NCI-H1105 treated with DMSO at 0.1 percent for 48 hours (cell line): ENCODE results near the gene GOLGA8K.
"Not testable (repeated sequence)": the region's sequence is repeated elsewhere in the genome, so short reads cannot be mapped to it uniquely, and the experiment has no call there.

Source experiments
- DNase-seq: peaks from one replicate; lab custom pipeline; 2025; lab: John Stamatoyannopoulos, UW

Gene GOLGA8K, protein sequence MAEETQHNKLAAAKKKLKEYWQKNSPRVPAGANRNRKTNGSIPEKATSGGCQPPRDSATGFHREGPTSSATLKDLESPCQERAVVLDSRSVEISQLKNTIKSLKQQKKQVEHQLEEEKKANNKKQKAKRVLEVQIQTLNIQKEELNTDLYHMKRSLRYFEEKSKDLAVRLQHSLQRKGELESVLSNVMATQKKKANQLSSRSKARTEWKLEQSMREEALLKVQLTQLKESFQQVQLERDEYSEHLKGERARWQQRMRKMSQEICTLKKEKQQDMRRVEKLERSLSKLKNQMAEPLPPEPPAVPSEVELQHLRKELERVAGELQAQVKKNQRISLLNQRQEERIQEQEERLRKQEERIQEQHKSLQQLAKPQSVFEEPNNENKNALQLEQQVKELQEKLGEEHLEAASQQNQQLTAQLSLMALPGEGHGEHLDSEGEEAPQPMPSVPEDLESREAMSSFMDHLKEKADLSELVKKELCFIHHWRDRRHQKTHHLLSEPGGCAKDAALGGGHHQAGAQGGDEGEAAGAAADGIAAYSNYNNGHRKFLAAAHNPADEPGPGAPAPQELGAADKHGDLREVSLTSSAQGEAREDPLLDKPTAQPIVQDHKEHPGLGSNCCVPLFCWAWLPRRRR

DNA sequence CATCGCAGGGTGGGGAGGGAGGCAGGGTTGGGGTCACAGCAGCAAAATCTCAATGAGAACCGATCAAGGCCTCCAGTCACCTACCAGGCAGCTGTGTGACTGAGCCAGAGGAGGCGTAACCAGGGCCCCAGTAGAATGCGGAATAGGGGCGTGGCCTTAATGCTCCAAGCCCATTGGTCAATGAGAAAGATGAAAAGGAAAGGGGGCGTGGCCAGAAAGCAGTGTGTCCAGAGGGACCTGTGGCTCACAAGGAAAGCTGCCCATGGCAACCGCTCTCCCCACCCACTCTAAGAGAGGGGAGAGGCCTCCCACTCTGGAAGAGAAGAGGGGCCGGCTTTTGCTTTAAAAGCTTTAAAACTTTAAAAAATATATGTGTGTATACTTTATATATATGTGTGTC is at the start of gene GOLGA8K:
Gene GOLGA8K (minus strand): TSS at position 101 of the 400 bp plus-strand sequence. CDS start 98 bp downstream, at position 3.
- not testable (repeated sequence) for DNase-seq

DNA sequence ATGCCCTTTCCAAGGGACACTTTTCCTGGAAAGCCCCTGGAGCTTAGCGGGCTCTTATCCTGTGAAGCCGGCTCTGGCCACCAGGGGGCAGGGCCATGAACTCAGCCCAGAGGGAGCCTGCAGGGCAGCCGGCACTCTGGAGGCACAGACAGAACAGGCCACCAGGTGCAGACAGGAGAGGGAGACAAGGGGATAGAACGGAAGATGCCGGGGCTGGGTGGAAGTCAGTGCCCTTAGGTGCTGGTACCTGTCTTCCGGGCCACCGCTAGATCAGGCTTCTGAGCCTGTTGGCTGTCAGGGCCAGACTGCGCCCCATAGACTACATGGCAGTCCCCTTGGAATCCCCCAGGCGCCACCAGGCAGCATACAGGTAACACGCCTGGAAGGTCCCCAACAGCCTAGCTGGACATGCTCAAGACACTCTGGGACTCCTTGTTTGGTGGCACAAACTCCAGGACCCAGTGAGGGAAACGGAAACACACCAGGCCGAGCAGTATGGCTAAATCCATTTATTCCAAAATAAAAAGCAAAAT is 37.4 kb upstream of the GOLGA8K start:
- not testable (repeated sequence) for DNase-seq

DNA sequence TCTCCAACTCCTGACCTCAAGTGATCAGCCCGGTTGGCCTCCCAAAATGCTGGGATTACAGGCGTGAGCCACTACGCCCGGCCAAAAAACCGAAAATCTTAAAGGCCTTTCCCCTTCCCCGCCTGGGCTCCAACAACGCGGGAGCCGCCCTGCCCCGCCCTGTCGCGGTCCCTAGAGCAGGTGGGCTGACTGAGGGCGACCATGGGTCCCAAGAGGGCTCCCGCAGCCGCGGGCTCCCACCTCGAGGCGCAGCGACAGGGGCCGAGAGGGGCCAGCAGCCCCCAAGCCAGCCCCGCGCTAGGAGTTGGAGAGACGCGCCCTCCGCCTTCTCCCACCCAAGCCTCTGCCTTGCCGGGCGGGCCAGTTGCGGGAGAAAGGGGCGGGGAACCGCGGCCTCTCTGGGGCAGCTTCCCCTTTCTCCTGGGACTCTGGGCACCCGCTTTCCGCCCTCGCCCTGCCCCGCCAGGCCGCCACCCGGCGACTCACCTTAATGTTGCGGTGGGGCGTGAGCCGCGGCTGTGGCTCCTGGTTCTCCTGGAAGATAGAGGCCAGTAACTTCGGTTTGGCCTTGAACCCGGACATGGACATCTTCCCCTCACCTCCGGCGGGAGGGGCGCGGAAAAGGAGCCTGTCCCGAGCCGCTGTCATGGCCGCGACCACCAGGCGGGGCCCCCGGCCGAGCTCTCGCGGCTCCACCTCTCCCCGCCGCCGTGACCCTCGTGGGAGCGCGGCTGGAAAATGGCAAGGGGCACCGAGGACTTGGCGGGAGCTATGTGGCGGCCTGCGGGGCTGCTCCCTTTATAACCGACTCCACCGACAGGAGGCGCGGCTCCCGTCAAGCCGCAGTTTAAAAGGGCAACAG is 31.2 kb upstream of the GOLGA8K start:
- not testable (repeated sequence) for DNase-seq

DNA sequence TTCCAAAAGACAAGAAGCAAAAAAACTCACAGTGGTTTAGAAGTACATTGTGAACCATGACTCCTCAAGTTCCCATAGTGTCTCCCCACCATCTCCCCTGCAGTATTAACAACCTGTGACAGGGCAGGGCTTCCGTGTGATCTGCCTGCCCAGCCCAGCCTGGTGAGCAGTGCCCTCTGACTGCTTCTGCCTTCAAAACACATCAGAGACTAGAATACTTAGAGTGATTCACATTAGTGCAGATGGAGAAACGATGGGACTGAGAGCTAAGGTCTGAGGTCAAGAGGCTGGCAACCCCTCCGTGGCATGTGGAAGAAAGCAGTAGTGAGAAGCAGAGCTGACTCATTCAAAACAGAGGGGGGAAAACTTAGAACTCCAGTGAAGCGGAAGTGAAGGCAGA is 24.5 kb upstream of the GOLGA8K start:
- not testable (repeated sequence) for DNase-seq

DNA sequence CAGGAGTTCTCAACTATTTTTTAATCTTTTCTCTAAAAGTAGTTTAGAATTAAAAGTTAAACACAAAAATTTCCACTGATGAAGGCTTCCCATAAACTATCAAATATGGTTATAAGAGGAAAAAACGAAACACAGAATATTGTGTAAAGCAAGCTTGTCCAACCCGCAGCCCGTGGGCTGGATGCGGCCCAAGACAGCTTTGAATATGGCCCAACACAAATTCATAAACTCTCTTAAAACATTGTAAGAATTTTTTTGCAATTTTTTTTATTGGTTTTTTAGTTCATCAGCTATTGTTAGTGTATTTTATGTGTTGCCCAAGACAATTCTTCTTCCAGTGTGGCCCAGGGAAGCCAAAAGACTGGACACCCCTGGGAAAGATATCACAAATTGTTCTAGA is 23.4 kb upstream of the GOLGA8K start:
- DNase-seq, result not testable (repeated sequence)

DNA sequence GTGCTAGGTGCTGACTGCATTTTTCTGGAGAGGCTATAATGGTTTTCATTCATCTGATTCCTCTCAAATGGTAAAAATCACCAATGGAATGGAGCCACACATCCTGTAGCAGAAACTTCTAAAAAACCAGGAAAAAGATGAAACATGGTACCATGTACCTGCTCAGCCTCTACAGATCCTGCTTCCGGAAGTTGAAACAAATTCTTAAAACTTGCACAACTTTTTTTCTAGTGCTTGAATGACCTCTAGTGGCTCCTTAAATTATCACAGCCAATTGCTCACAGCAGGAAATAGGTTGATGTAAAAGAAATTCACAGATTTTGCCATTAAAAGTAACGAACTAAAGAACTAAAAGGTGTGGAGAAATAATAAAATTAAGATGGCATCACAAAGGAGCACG is 4.8 kb upstream of the GOLGA8K start:
- not testable (repeated sequence) for DNase-seq

DNA sequence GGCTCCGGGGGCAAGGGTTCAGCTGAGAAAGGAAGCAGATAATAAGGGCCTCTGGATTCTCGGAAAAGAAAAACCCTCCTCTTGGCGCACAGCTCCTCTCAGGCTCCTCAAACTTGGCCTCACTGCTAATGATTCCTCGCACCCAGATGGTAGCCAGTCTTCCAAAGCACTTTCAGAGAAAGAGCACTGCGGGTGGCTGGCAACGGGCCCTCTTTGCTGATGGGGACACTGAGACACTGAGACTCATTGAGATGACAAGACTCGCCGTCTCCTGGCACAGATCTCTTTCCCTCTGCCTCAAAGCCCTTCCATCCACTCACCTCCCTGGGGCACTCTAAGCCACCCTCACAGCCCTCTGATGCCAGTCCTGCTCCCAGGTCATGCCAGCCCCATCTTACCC is 6.6 kb downstream of the GOLGA8K start:
- not testable (repeated sequence) for DNase-seq

DNA sequence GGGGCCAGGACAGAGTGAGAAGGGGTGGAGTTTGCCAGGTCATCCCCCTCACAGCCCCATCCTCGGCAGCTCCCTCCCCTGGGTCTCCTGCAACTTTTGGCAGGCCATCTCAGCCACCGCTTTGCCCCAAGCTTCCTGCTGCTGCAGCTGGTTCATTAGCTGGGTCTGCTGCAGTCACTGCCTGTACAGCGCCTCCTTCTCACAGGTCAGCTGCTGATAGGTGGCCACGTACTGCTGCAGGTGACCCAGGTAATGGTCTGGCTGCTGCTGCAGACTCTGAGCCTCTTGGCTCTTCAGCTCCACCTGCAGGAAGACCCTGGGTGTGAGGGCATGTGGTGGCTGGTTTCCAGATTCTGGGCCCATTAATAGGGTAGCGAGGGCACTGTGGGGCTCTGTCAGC is 8.3 kb downstream of the GOLGA8K start:
- not testable (repeated sequence) for DNase-seq

DNA sequence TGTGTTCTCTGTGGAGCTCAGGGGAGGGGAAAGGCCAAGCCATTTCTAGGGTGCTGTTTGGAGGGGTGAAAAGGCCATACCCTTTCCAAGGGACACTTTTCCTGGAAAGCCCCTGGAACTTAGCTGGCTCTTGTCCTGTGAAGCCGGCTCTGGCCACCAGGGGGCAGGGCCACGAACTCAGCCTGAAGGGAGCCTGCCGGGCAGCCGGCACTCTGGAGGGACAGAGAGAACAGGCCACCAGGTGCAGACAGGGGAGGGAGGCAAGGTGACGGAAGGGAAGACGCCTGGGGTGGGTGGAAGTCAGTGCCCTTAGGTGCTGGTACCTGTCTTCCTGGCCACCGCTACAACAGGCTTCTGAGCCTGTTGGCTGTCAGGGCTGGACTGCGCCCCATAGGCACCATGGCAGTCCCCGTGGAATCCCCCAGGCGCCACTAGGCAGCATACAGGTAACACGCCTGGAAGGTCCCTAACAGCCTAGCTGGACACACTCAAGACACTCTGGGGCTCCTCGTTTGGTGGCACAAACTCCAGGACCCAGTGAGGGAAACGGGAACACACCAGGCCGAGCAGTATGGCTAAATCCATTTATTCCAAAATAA is 14.9 kb downstream of the GOLGA8K start:
- not testable (repeated sequence) for DNase-seq

DNA sequence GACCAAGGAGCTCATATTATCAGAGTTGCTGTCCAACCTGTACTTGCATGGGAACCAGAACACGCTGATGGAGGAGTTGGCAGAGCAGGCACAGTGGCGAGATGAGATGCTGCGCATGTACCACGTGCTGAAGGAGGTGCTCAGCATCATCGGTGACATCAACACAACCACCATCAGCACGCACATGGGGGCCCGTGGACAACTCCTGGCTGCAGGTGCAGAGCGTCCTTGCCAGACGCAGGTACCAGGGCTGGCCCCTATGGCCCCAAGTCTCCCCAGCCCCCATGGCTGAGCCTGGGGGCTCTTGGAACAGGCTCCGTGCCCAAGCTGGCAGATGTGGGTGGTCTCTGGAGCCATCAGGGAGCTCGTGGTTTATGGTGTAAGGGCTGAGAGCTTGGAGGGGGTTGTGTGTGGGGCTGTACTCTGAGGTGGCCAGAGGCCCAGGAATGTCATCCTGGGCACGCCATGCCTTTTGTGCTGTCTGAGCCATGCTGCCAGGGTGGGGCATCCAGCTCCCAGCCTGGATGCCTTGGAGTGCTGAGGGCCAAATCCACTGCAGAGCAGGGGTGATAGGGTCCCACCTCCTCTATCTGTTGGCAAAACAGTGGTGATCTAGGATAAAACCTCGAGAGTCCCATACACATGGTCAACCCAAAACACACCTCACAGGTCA is 17.1 kb downstream of the GOLGA8K start:
- not testable (repeated sequence) for DNase-seq

DNA sequence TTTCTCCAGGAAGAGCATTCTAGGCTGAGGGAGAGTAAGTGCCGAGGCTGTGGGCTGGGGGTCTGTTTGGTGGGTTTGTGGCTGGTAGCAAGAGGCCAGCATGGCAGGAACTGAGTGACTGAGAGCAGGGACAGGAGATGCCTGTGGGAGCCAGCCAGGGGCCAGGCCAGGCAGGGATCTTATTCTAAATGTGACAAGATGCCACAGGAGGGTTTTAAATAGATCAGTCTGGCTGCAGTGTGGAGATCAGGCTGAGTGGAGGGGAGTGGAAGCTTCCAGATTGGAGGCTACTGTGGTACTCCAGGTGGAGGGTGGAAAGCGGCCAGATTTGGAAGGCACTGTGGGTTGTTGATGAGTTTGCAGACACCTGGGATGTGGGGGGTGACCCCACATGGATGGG is 28.9 kb downstream of the GOLGA8K start:
- not testable (repeated sequence) for DNase-seq

DNA sequence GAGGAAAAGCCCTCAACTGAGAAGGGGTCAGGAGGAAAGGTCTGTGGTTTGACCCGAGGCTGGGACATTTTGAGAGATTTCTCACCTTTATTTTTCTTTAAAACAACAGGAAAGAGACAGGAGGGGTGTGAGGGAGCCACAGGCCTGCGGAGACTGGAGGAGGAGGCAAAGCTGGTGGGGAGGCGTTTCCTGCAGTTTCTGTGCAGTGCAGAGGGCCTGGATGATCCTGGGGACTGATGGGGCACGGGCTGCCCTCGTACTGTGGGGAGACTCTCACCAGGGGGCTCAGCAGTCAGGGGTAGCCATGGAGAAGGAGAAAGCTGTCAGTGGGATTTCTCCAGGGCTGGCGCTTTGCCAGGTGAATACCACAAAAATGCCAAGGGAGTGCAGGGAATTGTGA is 29.4 kb downstream of the GOLGA8K start:
- DNase-seq, result not testable (repeated sequence)

DNA sequence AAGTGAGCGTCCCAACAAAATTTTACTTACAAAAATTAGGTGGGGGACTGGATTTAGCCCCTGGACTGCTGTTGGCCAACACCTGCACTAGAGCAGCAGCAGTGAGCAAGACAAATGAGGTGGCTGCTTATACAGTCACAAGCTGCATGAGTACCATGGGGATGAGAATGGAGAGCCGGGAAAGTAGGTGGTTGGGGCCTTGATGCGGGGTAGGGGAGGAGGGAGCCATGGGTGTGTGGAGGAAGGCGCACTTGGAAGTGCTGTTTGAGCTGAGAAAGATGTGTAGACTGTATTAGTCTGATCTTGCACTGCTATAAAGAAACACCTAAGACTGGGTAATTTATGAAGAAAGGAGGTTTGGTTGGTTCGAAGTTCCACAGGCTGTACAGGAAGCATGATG is 31.0 kb downstream of the GOLGA8K start:
- DNase-seq, result not testable (repeated sequence)

DNA sequence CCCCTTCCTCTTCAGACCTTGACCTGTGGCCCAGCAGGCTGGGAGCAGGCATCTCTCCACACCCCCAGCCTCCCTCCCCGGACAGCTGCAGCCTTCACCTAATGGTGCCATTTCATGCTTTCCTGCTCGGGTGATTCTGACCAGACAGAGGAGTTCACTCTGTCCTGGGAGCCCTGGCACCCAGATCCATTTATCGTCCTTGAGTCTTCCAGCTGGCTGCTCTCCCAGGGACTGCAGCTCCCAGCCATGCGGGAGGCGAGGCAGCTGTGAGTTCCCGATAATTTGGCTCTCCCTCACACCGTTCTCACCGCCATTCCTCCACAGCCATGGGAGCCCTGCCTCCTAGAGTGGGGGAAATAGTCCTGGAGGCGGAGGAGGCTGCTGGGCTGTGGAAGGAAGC is 32.6 kb downstream of the GOLGA8K start:
- DNase-seq, result not testable (repeated sequence)

DNA sequence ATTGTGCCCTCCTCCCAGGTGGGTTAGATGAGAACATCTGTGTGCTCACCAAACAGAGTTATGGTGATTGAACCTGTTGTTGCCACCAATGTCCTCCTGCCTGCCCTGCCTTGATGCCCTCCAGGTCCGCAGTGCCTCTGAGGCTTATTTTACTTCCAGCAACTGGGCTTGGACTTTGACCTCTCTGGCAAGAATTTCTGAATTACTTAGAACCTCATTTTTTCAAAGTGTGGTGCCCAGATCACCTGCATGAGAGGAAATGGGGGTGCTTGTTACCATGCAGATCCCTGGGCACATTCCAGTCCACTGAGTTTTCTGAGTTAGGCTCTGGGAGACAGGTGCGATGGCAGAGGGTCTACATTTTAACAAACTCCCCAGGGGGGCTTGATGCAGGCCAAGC is 33.0 kb downstream of the GOLGA8K start:
- not testable (repeated sequence) for DNase-seq

DNA sequence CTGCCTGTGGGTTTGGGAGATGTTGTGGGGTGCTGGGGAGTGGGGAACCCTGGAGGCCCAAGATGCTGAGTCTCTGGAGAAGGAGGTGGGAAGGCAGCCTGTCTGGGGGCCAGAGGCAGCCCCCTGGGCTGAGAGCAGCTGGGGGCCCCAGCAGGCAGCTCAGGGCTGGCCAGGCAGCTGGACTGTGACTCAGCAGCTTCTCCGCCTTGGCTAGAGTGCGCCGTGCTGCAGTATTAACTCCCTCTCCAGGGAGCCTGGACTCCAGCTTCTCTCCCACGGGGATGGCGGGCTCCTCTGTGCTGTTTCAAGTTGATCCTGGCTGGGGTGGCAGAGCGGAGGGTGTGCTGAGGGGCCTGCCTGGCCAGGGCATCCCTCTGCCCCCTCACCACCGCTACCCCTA is 36.6 kb downstream of the GOLGA8K start:
- DNase-seq, result not testable (repeated sequence)

DNA sequence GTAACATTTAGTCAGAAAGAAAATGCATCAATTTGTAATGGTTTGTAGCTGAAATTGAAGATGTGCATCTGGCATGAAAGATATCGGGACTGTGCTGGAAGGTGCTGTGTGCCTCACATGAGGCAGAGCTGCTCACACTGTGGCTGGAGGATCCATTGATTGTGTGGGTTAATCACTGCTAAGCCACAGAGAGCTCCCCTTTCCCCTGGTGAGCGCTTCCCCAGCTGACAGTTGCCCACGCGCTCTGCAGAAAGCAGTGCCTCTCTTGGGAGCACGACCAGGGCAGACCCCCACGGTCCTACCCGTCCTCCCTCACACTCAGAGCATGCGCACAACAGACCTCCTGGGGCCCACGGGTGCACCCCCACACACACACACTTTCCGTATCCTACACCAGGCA is 37.1 kb downstream of the GOLGA8K start:
- not testable (repeated sequence) for DNase-seq

DNA sequence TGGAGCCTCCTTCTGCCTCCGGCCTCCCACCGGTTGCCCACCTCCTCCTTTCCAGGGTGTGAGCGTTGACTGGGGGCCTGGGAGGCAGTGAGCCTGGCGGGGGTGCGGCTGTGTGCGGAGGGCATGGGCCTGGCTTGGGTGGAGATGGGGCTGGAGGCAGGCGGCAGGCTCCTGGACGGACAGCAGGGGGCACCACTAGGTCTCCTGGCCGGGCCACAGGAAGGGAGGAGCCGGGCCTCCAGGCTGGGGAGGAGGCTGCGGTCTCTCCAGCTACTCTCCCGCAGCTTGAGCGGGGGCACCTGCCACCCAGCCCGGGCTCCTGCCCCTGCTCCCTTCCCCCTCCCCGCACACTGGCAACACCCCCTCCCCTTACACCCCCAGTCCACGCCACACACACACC is 38.1 kb downstream of the GOLGA8K start:
- not testable (repeated sequence) for DNase-seq

DNA sequence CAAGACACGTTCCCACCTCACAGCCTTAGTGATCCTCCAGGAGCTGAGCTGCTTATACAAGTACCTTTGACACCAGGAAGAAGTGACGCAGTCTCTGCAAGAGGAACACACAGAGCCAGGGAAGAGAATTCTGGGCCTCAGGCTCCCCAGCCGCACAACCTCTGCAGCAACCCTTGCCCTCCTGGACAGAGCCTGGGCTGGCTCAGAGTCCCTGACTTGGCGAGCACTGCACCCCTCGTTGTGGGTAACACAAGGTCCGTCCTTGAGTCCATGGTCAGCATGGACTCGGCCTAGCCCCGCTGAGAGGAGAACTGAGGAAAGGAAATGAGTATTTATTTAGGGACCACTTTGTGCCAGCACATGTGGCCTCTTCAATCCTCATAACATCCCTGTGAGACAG is 39.6 kb downstream of the GOLGA8K start:
- DNase-seq, result not testable (repeated sequence)

DNA sequence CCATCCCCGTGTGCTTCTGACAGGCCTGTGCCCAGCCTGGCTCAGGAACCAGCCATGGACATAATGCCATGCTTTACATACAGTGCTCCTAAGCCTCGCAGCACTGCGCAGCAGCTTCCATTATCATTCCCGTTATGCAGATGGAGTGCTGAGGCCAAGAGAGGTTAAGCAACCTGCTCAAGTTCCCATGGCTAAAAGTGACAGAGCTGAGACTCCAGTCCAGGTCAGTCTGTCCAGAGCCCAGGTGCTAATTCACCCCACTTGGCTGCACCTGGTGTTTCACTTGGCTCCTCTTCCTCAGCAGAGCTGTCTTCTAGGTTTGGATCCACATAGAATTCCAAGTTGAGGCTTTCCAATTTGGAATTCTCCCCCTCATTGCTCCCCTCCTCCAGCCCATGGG is 41.4 kb downstream of the GOLGA8K start:
- DNase-seq, result not testable (repeated sequence)

DNA sequence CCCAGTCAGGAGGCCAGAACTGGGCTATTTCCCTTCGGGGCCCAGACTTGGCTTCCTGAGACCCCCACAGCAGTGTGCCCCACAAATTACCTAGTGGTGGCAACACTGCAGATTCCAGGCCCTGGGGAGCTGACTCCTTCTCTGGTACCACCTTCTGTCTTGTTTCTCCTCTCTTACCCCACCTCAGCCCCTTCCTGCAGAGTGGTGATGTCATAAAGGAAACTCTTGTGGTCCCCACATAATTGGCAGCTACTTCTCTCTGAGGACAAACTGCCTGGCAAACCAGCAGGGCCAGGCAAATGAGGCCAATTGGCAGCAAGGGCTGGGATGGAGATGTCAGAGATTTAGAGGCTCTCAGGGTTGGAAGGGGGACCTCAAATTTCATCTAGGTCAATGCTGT is 44.6 kb downstream of the GOLGA8K start:
- not testable (repeated sequence) for DNase-seq
